ENCODE data around the gene LAMB4. TPM values are rescaled to one million over a fixed set of nuclear protein-coding genes. Genes with fewer than 3 reads are reported as not detected.

The LAMB4 gene
- total and polyA plus RNA-seq, 2 donors (not counting 1 experiment from before 2014, with no cell fraction given) = 0.17 to 0.57 TPM

GRCh38 chr7:107995184-107996071 lies 134.7 kb downstream of the LAMB4 start:
- peaks cover 17% of the 10 kb centered on the region for H3K79me2 ChIP-seq (ENCODE audit: control insufficient read depth, insufficient read depth, low read length)
- peak; percentile 81 to 94 for DNase-seq (ENCODE audit: low read depth in 2 of 2)
- H3K4me3 ChIP-seq (replicated peaks in 1 of 4; ENCODE audit: control extremely low read depth in 1 of 4, insufficient read depth in 1 of 4, low read depth in 3 of 4, low read length in 4 of 4) = peak overlapping the region in 1 of 4 experiments; percentile 27
- TF ChIP-seq EZH2 (IDR thresholded peaks at IDR 0.05; ENCODE audit: low read length, missing control alignments) (no peak), CTCF (conservative IDR thresholded peaks at IDR 0.05 in 1 of 2, IDR thresholded peaks at IDR 0.05 in 1 of 2; ENCODE audit: low read depth in 1 of 2, low read length in 2 of 2) (no peak)
- peaks cover 26% of the 10 kb centered on the region for H3K4me1 ChIP-seq (ENCODE audit: control insufficient read depth, extremely low read depth, insufficient read depth, low read length)
- no peak overlapping the region for H2AFZ ChIP-seq (ENCODE audit: low read length)
- H3K36me3 ChIP-seq (ENCODE audit: control insufficient read depth, insufficient read depth, low read length) = peaks cover 18% of the 10 kb centered on the region
- H3K9ac ChIP-seq (ENCODE audit: insufficient read depth, low read length) = no peak overlapping the region
- H3K27ac ChIP-seq (ENCODE audit: insufficient read depth, low read length) = peak overlapping the region; percentile 44
- H3K9me3 ChIP-seq (ENCODE audit: control insufficient read depth, insufficient read depth, low read depth, low read length) = no peaks in the 10 kb centered on the region
- peak overlapping the region; percentile 49 for H3K4me2 ChIP-seq (ENCODE audit: extremely low read depth, insufficient read depth, low read length)
- no peaks in the 10 kb centered on the region for H3K27me3 ChIP-seq (ENCODE audit: control insufficient read depth, insufficient read depth, low read length)
- H4K20me1 ChIP-seq (ENCODE audit: control insufficient read depth, extremely low read depth, insufficient read depth, low read length) = no peaks in the 10 kb centered on the region

- Histone ChIP-seq H3K4me1 (ENCODE audit: control insufficient read depth, extremely low read depth, insufficient read depth, low read length) (peaks cover 27% of the 10 kb centered on the region), H3K36me3 (ENCODE audit: control insufficient read depth, insufficient read depth, low read length) (peaks cover 18% of the 10 kb centered on the region), H2AFZ (ENCODE audit: low read length) (no peak overlapping the region), H3K27me3 (ENCODE audit: control insufficient read depth, insufficient read depth, low read length) (no peaks in the 10 kb centered on the region), H3K9me3 (ENCODE audit: control insufficient read depth, insufficient read depth, low read depth, low read length) (no peaks in the 10 kb centered on the region), H4K20me1 (ENCODE audit: control insufficient read depth, extremely low read depth, insufficient read depth, low read length) (no peaks in the 10 kb centered on the region), H3K79me2 (ENCODE audit: control insufficient read depth, insufficient read depth, low read length) (peaks cover 13% of the 10 kb centered on the region), H3K4me2 (ENCODE audit: extremely low read depth, insufficient read depth, low read length) (no peak overlapping the region), H3K27ac (ENCODE audit: insufficient read depth, low read length) (no peak overlapping the region), H3K9ac (ENCODE audit: insufficient read depth, low read length) (no peak overlapping the region), H3K4me3 (replicated peaks in 1 of 4; ENCODE audit: control extremely low read depth in 1 of 4, insufficient read depth in 1 of 4, low read depth in 3 of 4, low read length in 4 of 4) (no peak overlapping the region)
- no peak for TF ChIP-seq EZH2 (IDR thresholded peaks at IDR 0.05; ENCODE audit: low read length, missing control alignments)
- no peak for TF ChIP-seq CTCF (conservative IDR thresholded peaks at IDR 0.05 in 1 of 2, IDR thresholded peaks at IDR 0.05 in 1 of 2; ENCODE audit: low read depth in 1 of 2, low read length in 2 of 2)
- DNase-seq (ENCODE audit: low read depth in 2 of 2) = no peak
These were observed 135.6 kb downstream of the LAMB4 start for GRCh38 chr7:107994421-107995030.

- Histone ChIP-seq H3K9ac (ENCODE audit: insufficient read depth, low read length) (no peak overlapping the region), H3K9me3 (ENCODE audit: control insufficient read depth, insufficient read depth, low read depth, low read length) (no peaks in the 10 kb centered on the region), H3K4me2 (ENCODE audit: extremely low read depth, insufficient read depth, low read length) (no peak overlapping the region), H3K27ac (ENCODE audit: insufficient read depth, low read length) (no peak overlapping the region), H3K36me3 (ENCODE audit: control insufficient read depth, insufficient read depth, low read length) (peaks cover 15% of the 10 kb centered on the region), H4K20me1 (ENCODE audit: control insufficient read depth, extremely low read depth, insufficient read depth, low read length) (no peaks in the 10 kb centered on the region), H3K4me3 (replicated peaks in 1 of 4; ENCODE audit: control extremely low read depth in 1 of 4, insufficient read depth in 1 of 4, low read depth in 3 of 4, low read length in 4 of 4) (no peak overlapping the region), H3K4me1 (ENCODE audit: control insufficient read depth, extremely low read depth, insufficient read depth, low read length) (peaks cover 29% of the 10 kb centered on the region), H2AFZ (ENCODE audit: low read length) (no peak overlapping the region), H3K79me2 (ENCODE audit: control insufficient read depth, insufficient read depth, low read length) (peaks cover 8% of the 10 kb centered on the region), H3K27me3 (ENCODE audit: control insufficient read depth, insufficient read depth, low read length) (no peaks in the 10 kb centered on the region)
- TF ChIP-seq CTCF (conservative IDR thresholded peaks at IDR 0.05 in 1 of 2, IDR thresholded peaks at IDR 0.05 in 1 of 2; ENCODE audit: low read depth in 1 of 2, low read length in 2 of 2) = no peak
- no peak for TF ChIP-seq EZH2 (IDR thresholded peaks at IDR 0.05; ENCODE audit: low read length, missing control alignments)
- peak in 1 of 2 donors; percentile 60 for DNase-seq (ENCODE audit: low read depth in 2 of 2)
These were observed 136.3 kb downstream of the LAMB4 start for GRCh38 chr7:107993891-107994291.
